SW 1271 (cell line): ENCODE data around the gene EGLN1.

Experiments used
- DNase-seq, 2 experiments: peaks; one replicate each; lab custom pipeline; 2025; lab: John Stamatoyannopoulos, UW

EGLN1 gene

DNA sequence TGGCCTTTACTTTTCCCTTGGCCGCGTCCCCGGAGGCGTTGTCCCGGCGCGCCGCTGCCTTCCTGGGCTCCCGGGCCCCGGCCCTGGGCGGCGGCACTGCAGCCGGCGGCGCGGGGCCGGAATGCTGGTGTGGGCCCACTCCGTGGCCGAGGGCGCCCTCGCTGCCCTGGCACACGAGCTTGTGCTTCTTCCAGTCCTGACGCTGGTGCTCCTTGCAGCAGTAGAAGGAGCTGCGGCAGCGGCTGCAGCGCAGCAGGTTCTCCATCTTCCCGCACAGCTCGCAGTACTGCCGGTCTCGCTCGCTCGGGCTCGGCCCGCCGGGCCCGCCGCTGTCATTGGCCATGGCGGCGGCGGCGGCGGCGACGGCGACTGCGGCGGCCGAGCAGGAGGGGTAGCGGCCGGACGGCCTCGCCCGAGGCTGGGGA is 529 bp downstream of the EGLN1 start:
- DNase-seq, result no peak

GRCh38 chr1:231420959-231421545 is 1.0 kb downstream of the EGLN1 start:
- DNase-seq, result no peak

- DNase-seq, result peak in 1 of 2 experiments; percentile 19
These were observed 1.7 kb downstream of the EGLN1 start for GRCh38 chr1:231420299-231420958.

GRCh38 chr1:231419738-231420298 is 2.3 kb downstream of the EGLN1 start:
- no peak for DNase-seq

GRCh38 chr1:231419147-231419546 is 2.9 kb downstream of the EGLN1 start:
- DNase-seq, result no peak

GRCh38 chr1:231418741-231419107 is 3.4 kb downstream of the EGLN1 start:
- DNase-seq, result no peak

- no peak for DNase-seq
These were observed 3.9 kb downstream of the EGLN1 start for GRCh38 chr1:231418101-231418740.

GRCh38 chr1:231417513-231417912 is 4.6 kb downstream of the EGLN1 start:
- DNase-seq, result no peak

DNA sequence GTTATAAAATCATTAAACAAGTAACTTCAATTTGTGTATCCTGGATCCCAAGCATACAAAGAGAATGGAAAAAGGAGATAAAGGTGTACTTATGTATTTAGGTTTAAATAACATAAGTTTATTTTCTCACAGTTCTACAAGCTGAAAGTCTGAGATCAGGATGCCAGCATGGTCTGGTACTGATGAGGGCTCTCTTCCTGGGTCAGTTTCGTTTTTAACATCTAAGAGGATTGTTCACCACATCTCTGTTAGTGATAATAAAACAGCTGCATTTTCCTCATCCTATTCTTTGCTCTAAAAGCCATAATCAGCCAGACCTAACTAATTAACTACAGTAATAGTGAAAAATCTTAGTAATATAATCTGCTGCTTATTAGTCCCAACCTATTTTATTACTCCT is 5.2 kb downstream of the EGLN1 start:
- DNase-seq, result no peak

- DNase-seq, result no peak
These were observed 7.0 kb downstream of the EGLN1 start for GRCh38 chr1:231415018-231415583.

DNA sequence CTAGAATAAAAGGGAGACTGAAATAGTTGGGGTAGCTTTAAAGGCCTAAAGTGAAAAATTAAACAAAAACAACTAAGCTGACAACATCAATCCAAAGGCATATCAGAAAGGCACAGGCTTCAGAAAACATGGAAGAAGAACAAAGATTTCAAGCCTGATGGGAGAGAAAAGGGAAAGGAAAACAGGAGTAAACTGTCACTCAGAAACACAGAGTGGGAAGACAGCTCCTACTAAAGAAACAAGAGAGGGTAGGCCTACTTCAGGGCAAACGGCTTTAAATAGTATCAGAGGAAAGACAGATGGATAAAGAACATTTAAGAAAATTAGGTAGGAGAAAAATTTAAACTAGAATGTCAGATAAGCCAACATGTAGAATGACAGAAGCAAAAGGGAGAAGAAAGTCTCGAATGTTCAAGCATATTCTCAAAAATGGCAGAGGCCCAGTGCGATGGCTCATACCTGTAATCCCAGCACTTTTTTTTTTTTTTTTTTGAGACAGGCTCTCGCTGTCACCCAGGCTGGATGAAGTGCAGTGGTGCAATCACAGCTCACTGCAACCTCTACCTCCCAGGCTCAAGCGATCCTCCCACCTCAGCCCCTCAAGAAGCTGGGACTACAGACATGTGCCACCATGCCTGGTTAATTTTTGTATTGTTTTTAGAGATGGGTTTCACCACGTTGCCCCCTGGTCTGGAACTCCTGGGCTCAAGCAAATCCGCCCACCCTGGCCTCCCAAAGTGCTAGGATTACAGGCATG is 7.6 kb downstream of the EGLN1 start:
- no peak for DNase-seq

GRCh38 chr1:231413749-231414082 is 8.4 kb downstream of the EGLN1 start:
- no peak for DNase-seq

- DNase-seq, result no peak
These were observed 11.0 kb downstream of the EGLN1 start for GRCh38 chr1:231411036-231411531.

GRCh38 chr1:231410036-231410612 is 12.0 kb downstream of the EGLN1 start:
- DNase-seq, result no peak

GRCh38 chr1:231408528-231409094 is 13.5 kb downstream of the EGLN1 start:
- no peak for DNase-seq

DNA sequence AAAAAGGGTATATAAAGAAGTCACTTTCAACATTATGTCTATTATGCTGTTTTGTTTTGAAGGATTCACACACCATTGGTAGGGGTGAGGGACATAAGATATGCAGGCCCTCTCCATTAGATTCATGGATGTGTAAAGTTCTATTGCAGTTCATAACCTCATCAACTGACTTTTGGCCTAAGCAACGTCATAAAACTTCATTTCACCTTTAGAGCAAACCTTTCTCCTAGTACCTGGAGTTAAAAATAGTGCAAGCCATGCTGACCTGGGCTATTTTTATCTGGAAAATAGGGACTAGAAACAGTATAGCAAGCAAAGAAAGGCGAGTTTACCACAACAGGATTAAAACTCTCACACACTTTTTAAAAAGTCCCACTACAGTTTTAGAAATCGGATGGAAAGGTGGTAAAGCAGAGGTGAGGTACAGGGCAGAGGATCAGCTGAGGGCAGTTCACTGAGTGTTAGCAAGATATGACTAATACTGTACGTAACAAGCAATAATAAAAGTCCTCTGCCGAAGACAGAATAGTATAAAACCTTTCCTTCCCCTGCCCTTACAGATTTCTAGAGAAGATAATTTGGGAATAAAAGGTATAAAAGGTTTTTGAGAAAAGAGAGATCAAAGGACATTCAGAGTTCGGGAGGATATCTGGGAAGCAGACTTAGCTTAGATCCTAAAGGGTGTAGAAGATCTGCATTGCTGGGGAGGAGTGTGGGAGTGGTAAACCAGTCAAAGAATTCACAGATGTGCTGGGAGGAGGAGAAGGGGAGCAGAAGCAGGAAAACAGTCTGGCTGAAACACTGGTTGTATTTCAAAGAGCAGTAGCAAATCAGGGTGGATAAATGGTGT is 14.3 kb downstream of the EGLN1 start:
- DNase-seq, result no peak

DNA sequence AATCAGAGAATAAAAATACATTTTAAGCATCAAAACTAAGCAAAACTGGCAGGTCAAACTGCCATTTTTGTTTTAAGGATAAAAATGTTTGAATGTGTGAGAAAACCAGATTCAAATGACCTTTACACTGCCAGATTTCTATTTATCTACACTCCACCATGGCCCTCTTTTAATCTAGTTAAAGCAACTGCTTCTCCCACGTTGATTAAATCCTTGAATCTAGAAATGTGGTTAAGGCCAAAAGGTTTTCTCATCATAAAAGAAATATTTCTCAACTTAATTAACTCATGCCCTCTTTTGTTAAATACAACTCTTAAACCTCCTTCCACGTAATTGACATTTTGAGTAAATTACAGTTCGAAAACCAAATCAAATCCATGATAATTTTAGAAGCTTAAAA is 15.0 kb downstream of the EGLN1 start:
- no peak for DNase-seq

GRCh38 chr1:231404318-231404717 is 17.8 kb downstream of the EGLN1 start:
- DNase-seq, result no peak

- no peak for DNase-seq
These were observed 20.6 kb downstream of the EGLN1 start for GRCh38 chr1:231401478-231401877.

DNA sequence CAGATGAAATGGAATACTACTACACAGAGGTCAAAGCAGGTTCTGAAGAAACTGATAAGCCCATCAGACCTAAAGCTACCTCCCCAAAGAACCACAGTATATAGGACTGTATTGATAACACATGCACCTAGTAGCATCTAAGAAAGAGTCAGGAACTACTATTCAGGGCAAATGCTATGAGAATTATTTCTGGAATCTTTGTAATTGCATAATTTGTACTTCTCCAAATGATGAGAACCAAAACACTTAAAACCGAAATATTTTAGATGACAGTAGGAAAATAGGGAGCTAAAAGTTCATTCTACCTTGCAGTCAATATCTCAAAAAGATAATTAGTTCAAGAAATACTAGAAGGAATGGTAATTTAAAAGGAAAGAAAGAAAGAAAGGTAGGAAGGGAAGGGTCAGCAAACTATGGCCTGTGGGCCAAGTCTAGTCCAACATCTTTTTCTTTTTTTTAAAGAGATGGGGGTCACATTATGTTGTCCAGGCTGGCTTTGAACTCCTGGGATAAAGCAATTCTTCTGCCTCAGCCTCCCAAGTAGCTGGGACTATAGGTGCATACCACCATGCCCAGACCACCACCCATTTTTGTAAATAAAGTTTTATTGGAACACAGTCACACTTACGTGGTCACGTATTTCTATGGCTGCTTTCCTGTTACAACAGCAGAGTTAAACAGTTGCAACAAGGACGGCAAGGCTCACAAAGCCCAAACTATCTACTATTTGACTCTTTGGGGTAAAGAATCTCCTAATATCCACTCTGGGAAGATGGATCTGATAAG is 24.0 kb downstream of the EGLN1 start:
- no peak for DNase-seq
